Mucosa of rectum (tissue), 2 donors: ENCODE measurements around the gene LHPP.

Source experiments
- H3K27ac ChIP-seq, 2 donors: one replicate each; pipeline ENCODE4 v1.7.0; 2013; ENCODE audit warnings: inconsistent platforms in 2 of 2, low read depth in 2 of 2, low read length in 2 of 2
- H3K27me3 ChIP-seq, 2 donors: one replicate each; pipeline ENCODE4 v1.7.0; 2013; ENCODE audit warnings: low read length in 2 of 2; ENCODE audit not compliant: control insufficient read depth in 2 of 2, insufficient read depth in 2 of 2
- H3K36me3 ChIP-seq, 2 donors: one replicate each; pipeline ENCODE4 v1.7.0; 2013; ENCODE audit warnings: low read length in 2 of 2; ENCODE audit not compliant: control insufficient read depth in 2 of 2, insufficient read depth in 2 of 2
- H3K4me1 ChIP-seq, 2 donors: one replicate each; pipeline ENCODE4 v1.7.0; 2013; ENCODE audit warnings: low read length in 2 of 2, mild to moderate bottlenecking in 1 of 2; ENCODE audit not compliant: control insufficient read depth in 2 of 2, insufficient read depth in 2 of 2
- H3K4me3 ChIP-seq, 2 donors: one replicate each; pipeline ENCODE4 v1.7.0; 2013; ENCODE audit warnings: low read length in 2 of 2
- H3K9ac ChIP-seq, 2 donors: one replicate each; pipeline ENCODE4 v1.7.0; 2013; ENCODE audit warnings: low read length in 2 of 2, low read depth in 1 of 2, mild to moderate bottlenecking in 1 of 2
- H3K9me3 ChIP-seq, 2 donors: one replicate each; pipeline ENCODE4 v1.7.0; 2013; ENCODE audit warnings: low read length in 2 of 2; ENCODE audit not compliant: control insufficient read depth in 2 of 2
- donor health status: healthy.
- donor health status: Normal muscosa, but diverticular disease.

LHPP gene

GRCh38 chr10:124551097-124551496 lies 89.5 kb downstream of the LHPP start:
- Histone ChIP-seq H3K4me3 (no peak overlapping the region), H3K27me3 (no peaks in the 10 kb centered on the region), H3K9me3 (no peaks in the 10 kb centered on the region), H3K4me1 (no peaks in the 10 kb centered on the region), H3K27ac (no peak overlapping the region), H3K9ac (no peak overlapping the region), H3K36me3 (no peaks in the 10 kb centered on the region)

DNA sequence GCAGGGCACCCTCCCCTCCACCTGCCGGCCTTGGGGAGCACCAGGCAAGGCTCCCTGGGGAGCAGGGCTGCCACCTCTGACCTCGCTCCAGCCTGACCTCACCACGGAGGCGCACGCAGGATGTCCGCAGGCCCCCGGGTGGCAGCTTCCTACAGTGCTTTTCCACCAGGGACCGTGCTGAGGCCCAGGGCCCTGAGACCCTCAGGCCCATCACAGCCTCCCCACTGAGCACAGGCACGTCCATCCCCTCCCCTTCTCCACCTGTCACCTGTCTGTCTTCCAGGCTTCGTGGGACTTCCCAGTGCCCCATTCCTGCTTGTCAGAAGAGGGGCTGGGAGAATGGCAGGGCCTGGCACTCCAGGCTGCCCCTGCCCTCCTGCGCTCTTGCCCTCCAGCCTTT lies 90.1 kb downstream of the LHPP start:
- no peak overlapping the region for H3K4me3 ChIP-seq
- no peak overlapping the region for H3K27ac ChIP-seq
- H3K27me3 ChIP-seq: no peaks in the 10 kb centered on the region
- H3K9ac ChIP-seq: no peak overlapping the region
- H3K9me3 ChIP-seq: no peaks in the 10 kb centered on the region
- no peaks in the 10 kb centered on the region for H3K36me3 ChIP-seq
- no peaks in the 10 kb centered on the region for H3K4me1 ChIP-seq

- no peak overlapping the region for H3K9ac ChIP-seq
- no peak overlapping the region for H3K4me3 ChIP-seq
- H3K4me1 ChIP-seq: no peaks in the 10 kb centered on the region
- no peak overlapping the region for H3K27ac ChIP-seq
- H3K27me3 ChIP-seq: no peaks in the 10 kb centered on the region
- no peaks in the 10 kb centered on the region for H3K36me3 ChIP-seq
- H3K9me3 ChIP-seq: no peaks in the 10 kb centered on the region
Observed at GRCh38 chr10:124552691-124553276, 91.2 kb downstream of the LHPP start.

GRCh38 chr10:124554085-124554858 lies 92.6 kb downstream of the LHPP start:
- Histone ChIP-seq H3K4me1 (no peaks in the 10 kb centered on the region), H3K36me3 (no peaks in the 10 kb centered on the region), H3K9ac (no peak overlapping the region), H3K9me3 (no peaks in the 10 kb centered on the region), H3K4me3 (no peak overlapping the region), H3K27ac (no peak overlapping the region), H3K27me3 (no peaks in the 10 kb centered on the region)

- Histone ChIP-seq H3K27ac (no peak overlapping the region), H3K4me3 (no peak overlapping the region), H3K27me3 (no peaks in the 10 kb centered on the region), H3K9me3 (no peaks in the 10 kb centered on the region), H3K9ac (no peak overlapping the region), H3K36me3 (no peaks in the 10 kb centered on the region), H3K4me1 (peaks cover 4% of the 10 kb centered on the region in 2 donors)
Observed at GRCh38 chr10:124557167-124557566, 95.5 kb downstream of the LHPP start.

DNA sequence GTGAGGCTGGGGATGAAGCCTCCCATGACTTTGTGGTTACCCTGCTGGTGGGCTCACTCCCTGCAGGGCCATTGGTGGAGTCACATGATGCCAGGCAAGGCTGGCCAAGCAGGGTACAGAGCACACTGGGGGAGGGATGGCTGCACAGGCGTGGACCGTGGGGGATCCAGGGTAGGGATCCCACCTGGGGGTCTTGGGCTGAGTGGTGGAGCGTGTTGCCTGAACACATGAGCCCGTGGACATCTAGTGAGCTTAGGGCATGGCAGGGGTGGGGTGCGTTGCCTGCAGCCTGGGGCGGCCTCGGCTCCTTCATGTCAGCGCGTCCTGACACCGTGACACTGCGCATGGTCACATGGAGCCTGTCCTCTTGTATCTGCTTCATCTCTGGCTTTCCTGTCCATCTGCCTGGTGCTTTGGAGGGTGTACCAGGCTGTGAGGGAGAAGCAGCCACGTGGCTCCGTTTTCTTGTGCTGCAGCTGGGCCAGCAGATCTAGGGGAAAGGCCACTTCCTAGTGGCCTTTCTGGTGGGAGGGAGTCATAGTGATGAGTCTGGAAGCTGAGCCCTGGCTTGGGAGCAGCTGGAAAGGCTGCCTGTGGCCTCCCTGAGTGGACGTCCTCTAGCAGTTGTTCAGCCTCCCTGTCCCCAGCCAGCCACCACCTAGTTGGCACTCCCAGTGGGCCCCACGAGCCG lies 96.2 kb downstream of the LHPP start:
- no peaks in the 10 kb centered on the region for H3K27me3 ChIP-seq
- no peak overlapping the region for H3K9ac ChIP-seq
- no peaks in the 10 kb centered on the region for H3K9me3 ChIP-seq
- H3K27ac ChIP-seq: no peak overlapping the region
- H3K4me1 ChIP-seq: peaks cover 4% of the 10 kb centered on the region in 2 donors
- no peak overlapping the region for H3K4me3 ChIP-seq
- H3K36me3 ChIP-seq: no peaks in the 10 kb centered on the region

GRCh38 chr10:124558339-124559321 lies 97.0 kb downstream of the LHPP start:
- Histone ChIP-seq H3K9ac (no peak overlapping the region), H3K4me1 (peaks cover 4% of the 10 kb centered on the region in 2 donors), H3K4me3 (no peak overlapping the region), H3K27ac (peak overlapping the region in 1 of 2 donors; percentile 1), H3K36me3 (no peaks in the 10 kb centered on the region), H3K27me3 (no peaks in the 10 kb centered on the region), H3K9me3 (no peaks in the 10 kb centered on the region)

- Histone ChIP-seq H3K9me3 (no peaks in the 10 kb centered on the region), H3K4me1 (peaks cover 4% of the 10 kb centered on the region in 2 donors), H3K36me3 (no peaks in the 10 kb centered on the region), H3K9ac (no peak overlapping the region), H3K27me3 (no peaks in the 10 kb centered on the region), H3K27ac (peak overlapping the region; percentile 28 to 37), H3K4me3 (no peak overlapping the region)
Observed at GRCh38 chr10:124559372-124560132, 97.9 kb downstream of the LHPP start.

GRCh38 chr10:124560377-124561105 lies 98.9 kb downstream of the LHPP start:
- H3K9ac ChIP-seq: no peak overlapping the region
- no peak overlapping the region for H3K27ac ChIP-seq

More at GRCh38 chr10:124560377-124561105, 98.9 kb downstream of the LHPP start:
- no peaks in the 10 kb centered on the region for H3K9me3 ChIP-seq
- peaks cover 4% of the 10 kb centered on the region in 2 donors for H3K4me1 ChIP-seq
- no peaks in the 10 kb centered on the region for H3K36me3 ChIP-seq
- no peak overlapping the region for H3K4me3 ChIP-seq
- H3K27me3 ChIP-seq: no peaks in the 10 kb centered on the region
